Left lung (tissue), 10 donors: ENCODE measurements around the gene BCAS3. TPM values are rescaled to one million over a fixed set of nuclear protein-coding genes. Genes with fewer than 3 reads are reported as not detected.

Experiments
- ATAC-seq: fragments of 200-7000 bp; cut with Tn5 transposase; one replicate; pipeline ENCODE4 v1.9.1; 2020; ENCODE audit warnings: moderate library complexity
- DNase-seq, 4 donors: peaks; one replicate each; pipeline ENCODE4 v3.0.0-alpha.2; 2013 to 2020
- H3K27ac ChIP-seq, 2 donors: fragments of 200-600 bp; sonication (generic) in 1 of 2; one replicate each; pipeline versions ENCODE4 v1.5.0 to v1.8.0; 2020 to 2021
- H3K27me3 ChIP-seq, 2 donors: fragments of 200-600 bp; sonication (generic) in 1 of 2; one replicate each; pipeline versions ENCODE4 v1.5.0 to v1.8.0; 2020 to 2021
- H3K36me3 ChIP-seq, 2 donors: fragments of 200-600 bp; sonication (generic) in 1 of 2; one replicate each; pipeline versions ENCODE4 v1.5.0 to v1.8.0; 2020 to 2021
- H3K4me1 ChIP-seq, 2 donors: fragments of 200-600 bp; one replicate each; pipeline ENCODE4 v1.8.0; 2021
- H3K4me3 ChIP-seq, 2 donors: fragments of 200-600 bp; sonication (generic) in 1 of 2; one replicate each; pipeline versions ENCODE4 v1.5.0 to v1.8.0; 2020 to 2021; ENCODE audit warnings: mild to moderate bottlenecking in 1 of 2
- H3K9me3 ChIP-seq, 2 donors: fragments of 200-600 bp; sonication (generic) in 1 of 2; one replicate each; pipeline versions ENCODE4 v1.5.0 to v1.8.0; 2020 to 2021
- intact Hi-C, 2 donors: fragments of 100-400 bp; cut with DNase I; formaldehyde crosslinking; loops; one replicate each; pipeline versions ENCODE4 v1.11.2 to v1.14.2; 2022
- polyA plus RNA-seq, 6 donors: library from polyadenylated mRNA; unstranded; fragments of 120-200 nt; gene quantifications; one replicate each; pipeline ENCODE4 v1.2.1, GENCODE V29; 2013; ENCODE audit not compliant: insufficient read length in 6 of 6
- total RNA-seq, 2 donors: library from RNA; stranded (reverse); fragmentation: NEBNext Ultra II Directional; extraction: Animal tissue kit (Norgen Biotek cat#: 25700); gene quantifications; one replicate each; pipeline ENCODE4 v1.2.1, GENCODE V29; 2021
- TF ChIP-seq, protein P1 (sequence below), 2 donors: fragments of 200-600 bp; sonication (generic) in 1 of 2; IDR thresholded peaks; one replicate each; pipeline versions ENCODE4 v1.5.0 to v1.8.0; 2021; ENCODE audit warnings: antibody characterized with exemption in 2 of 2
- donor health status: DM: no; HTN: yes; CAD: no.
- donor health status: DM: no; HTN: no; CAD: no.

BCAS3 gene
- total and polyA plus RNA-seq, 8 donors = 21.2 to 29.6 (median 28.0) TPM

DNA sequence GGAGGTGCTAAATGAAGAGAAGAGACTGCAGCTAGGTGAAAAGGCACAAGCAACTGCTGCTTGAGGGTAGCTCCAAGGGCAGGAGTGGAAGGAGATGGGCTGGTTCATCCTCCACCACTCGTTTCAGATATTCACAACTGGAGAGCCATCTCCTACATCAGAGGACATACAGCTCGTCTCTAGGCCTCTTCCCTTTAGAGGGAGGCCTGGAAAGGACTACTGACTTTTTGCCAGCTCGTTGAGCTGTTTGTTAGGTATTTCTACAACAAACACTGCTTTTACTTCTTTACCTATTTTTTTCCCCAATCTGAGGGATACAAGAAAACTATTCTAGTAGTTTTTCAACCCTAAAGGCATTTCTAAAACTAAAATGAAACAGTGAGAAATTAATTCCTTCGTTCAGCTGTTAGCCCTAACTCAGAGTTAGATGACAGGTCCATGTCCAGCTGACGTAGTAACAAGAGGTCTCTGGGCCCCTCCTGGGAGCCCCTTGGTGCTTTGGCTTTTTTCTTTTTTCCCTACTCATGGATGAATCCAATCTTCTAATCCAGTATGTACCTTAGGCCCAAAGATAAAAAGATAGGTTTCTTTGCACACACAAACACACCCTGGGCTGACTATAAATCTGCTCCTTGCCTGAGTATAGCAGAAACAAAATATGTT lies 674.2 kb downstream of the BCAS3 start:
- Histone ChIP-seq H3K4me3 (no peak overlapping the region), H3K36me3 (no peaks in the 10 kb centered on the region)
- ATAC-seq = no peak

DNA sequence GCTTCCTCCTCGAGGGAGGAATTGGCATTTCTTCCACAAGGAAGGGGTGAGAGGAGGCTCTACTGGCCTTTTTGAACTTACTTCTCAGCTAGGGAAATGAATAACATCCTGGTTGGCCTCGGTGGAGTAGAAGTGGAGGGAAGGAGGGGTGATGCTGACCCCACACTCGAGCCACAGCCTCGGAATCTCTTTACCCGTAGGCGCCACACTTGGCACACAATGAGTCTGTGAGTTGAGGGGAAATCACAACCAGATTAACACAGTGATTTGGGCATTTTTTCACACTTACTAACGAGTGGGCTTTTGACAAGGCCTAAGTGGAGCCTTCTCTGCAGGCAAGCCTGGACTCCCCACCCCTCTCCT lies 674.7 kb downstream of the BCAS3 start:
- H3K27ac ChIP-seq = no peak overlapping the region
- no peaks in the 10 kb centered on the region for H3K36me3 ChIP-seq
- H3K4me1 ChIP-seq = peaks cover 0 to 7% of the 10 kb centered on the region in 2 donors
- DNase-seq (peak in 1 of 4 donors; percentile 50), ATAC-seq (peak; percentile 15)
- no peaks in the 10 kb centered on the region for H3K9me3 ChIP-seq
- H3K4me3 ChIP-seq = no peak overlapping the region
- intact Hi-C loops = no loop called here
- TF ChIP-seq, protein P1, sequence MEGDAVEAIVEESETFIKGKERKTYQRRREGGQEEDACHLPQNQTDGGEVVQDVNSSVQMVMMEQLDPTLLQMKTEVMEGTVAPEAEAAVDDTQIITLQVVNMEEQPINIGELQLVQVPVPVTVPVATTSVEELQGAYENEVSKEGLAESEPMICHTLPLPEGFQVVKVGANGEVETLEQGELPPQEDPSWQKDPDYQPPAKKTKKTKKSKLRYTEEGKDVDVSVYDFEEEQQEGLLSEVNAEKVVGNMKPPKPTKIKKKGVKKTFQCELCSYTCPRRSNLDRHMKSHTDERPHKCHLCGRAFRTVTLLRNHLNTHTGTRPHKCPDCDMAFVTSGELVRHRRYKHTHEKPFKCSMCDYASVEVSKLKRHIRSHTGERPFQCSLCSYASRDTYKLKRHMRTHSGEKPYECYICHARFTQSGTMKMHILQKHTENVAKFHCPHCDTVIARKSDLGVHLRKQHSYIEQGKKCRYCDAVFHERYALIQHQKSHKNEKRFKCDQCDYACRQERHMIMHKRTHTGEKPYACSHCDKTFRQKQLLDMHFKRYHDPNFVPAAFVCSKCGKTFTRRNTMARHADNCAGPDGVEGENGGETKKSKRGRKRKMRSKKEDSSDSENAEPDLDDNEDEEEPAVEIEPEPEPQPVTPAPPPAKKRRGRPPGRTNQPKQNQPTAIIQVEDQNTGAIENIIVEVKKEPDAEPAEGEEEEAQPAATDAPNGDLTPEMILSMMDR (IDR thresholded peaks at IDR 0.05) = no peak
- H3K27me3 ChIP-seq = no peaks in the 10 kb centered on the region

More for the DNA sequence above, 674.2 kb downstream of the BCAS3 start:
- no peak for DNase-seq
- Histone ChIP-seq H3K27ac (no peak overlapping the region), H3K9me3 (no peaks in the 10 kb centered on the region), H3K4me1 (peaks cover 0 to 7% of the 10 kb centered on the region in 2 donors), H3K27me3 (no peaks in the 10 kb centered on the region)
- TF ChIP-seq, protein P1 (IDR thresholded peaks at IDR 0.05) = no peak
- intact Hi-C loops = no loop called here

DNA sequence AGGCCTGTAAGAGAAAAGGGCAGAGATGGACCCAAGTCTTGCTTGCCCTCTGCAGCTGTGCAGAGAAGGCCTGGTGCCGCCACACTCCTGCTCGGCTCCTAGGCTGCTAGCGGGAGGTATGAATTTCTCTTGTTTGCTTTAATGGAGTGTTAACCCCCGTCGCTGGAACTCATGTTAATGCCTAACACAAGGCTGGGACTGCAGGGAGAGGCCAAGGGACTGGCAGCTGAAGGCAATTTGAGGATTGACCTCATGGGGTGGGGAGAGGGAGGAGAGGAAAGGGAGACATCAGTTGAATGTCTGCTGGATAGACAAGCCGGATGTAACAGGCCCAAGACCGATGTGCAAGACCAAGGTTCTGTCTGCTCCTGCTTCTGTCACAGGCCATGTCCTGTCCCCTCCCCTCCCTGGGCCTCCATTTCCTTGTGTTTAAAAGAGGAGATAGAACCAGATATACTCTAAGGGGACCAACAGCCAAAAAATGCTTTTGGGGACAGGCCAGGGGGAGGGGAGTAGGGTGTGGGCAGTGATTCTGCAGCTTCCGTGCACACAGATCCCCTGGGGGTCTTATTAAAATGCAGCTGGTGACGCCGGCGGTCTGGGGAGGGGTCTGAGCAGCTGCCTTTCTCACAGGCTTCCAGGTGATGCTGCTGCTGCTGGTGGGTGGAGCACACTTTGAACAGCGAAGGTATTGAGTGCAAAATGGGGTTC lies 675.3 kb downstream of the BCAS3 start:
- Histone ChIP-seq H3K27ac (no peak overlapping the region), H3K36me3 (no peaks in the 10 kb centered on the region), H3K9me3 (no peaks in the 10 kb centered on the region), H3K4me3 (no peak overlapping the region), H3K27me3 (no peaks in the 10 kb centered on the region), H3K4me1 (peaks cover 0 to 7% of the 10 kb centered on the region in 2 donors)
- ATAC-seq = no peak
- intact Hi-C loops = no loop called here
- DNase-seq = no peak
- TF ChIP-seq, protein P1 (IDR thresholded peaks at IDR 0.05) = no peak

GRCh38 chr17:61353615-61354014 lies 676.0 kb downstream of the BCAS3 start:
- ATAC-seq (no peak), DNase-seq (no peak)
- intact Hi-C loops = no loop called here
- TF ChIP-seq, protein P1 (IDR thresholded peaks at IDR 0.05) = no peak
- Histone ChIP-seq H3K4me1 (peaks cover 0 to 7% of the 10 kb centered on the region in 2 donors), H3K9me3 (no peaks in the 10 kb centered on the region), H3K27me3 (no peaks in the 10 kb centered on the region), H3K4me3 (no peak overlapping the region), H3K27ac (no peak overlapping the region), H3K36me3 (no peaks in the 10 kb centered on the region)
